Aorta (tissue), 5 donors: ENCODE results near the gene MACF1. TPM values are rescaled to one million over a fixed set of nuclear protein-coding genes. Genes with fewer than 3 reads are reported as not detected.
"Not testable (repeated sequence)": the region's sequence is repeated elsewhere in the genome, so short reads cannot be mapped to it uniquely, and the experiment has no call there.

Source experiments
- ATAC-seq: fragments of 200-7000 bp; cut with Tn5 transposase; one replicate; pipeline ENCODE4 v1.9.1; 2022; ENCODE audit warnings: moderate library complexity; ENCODE audit not compliant: low FRiP score
- DNase-seq, 2 donors: peaks; one replicate each; pipeline ENCODE4 v3.0.0-alpha.2; 2020
- H3K27ac ChIP-seq, 2 donors: one replicate each; pipeline ENCODE4 v1.5.1; 2013; ENCODE audit warnings: low read length in 2 of 2, mild to moderate bottlenecking in 2 of 2, moderate library complexity in 2 of 2, control low read depth in 1 of 2, inconsistent platforms in 1 of 2, low read depth in 1 of 2
- H3K27me3 ChIP-seq, 2 donors: one replicate each; pipeline ENCODE4 v1.6.1; 2013; ENCODE audit warnings: control low read depth in 1 of 2, low read length in 1 of 2, mild to moderate bottlenecking in 1 of 2, moderate library complexity in 1 of 2; ENCODE audit not compliant: insufficient read depth in 2 of 2, control insufficient read depth in 1 of 2
- H3K36me3 ChIP-seq, 2 donors: one replicate each; pipeline ENCODE4 v1.6.1; 2013; ENCODE audit warnings: control low read depth in 1 of 2, low read length in 1 of 2, mild to moderate bottlenecking in 1 of 2; ENCODE audit not compliant: insufficient read depth in 2 of 2, control insufficient read depth in 1 of 2
- H3K4me1 ChIP-seq, 2 donors: one replicate each; pipeline ENCODE4 v1.6.1; 2013; ENCODE audit warnings: low read length in 2 of 2, control low read depth in 1 of 2, mild to moderate bottlenecking in 1 of 2, moderate library complexity in 1 of 2; ENCODE audit not compliant: insufficient read depth in 2 of 2, control insufficient read depth in 1 of 2
- H3K4me3 ChIP-seq, 2 donors: one replicate each; pipeline ENCODE4 v1.5.1; 2013; ENCODE audit warnings: low read length in 2 of 2, control low read depth in 1 of 2, mild to moderate bottlenecking in 1 of 2
- H3K9me3 ChIP-seq: one replicate; pipeline ENCODE4 v1.6.1; 2013; ENCODE audit warnings: mild to moderate bottlenecking, low read length; ENCODE audit not compliant: control insufficient read depth
- WGBS, 2 donors: extraction: QIAGEN DNeasy Blood & Tissue Kit; methylation state at CpG; one replicate each; pipeline ENCODE4 v1.1.7; 2013; 5-methylcytosine and 5-hydroxymethylcytosine counted together
- intact Hi-C, 2 donors: fragments of 100-400 bp; cut with DNase I; formaldehyde crosslinking; loops; one replicate each; pipeline versions ENCODE4 v1.14.2 to v1.15.0; 2022
- polyA plus RNA-seq, 2 donors: library from polyadenylated mRNA; stranded (reverse); fragments of 200-250 nt; gene quantifications; one replicate each; pipeline ENCODE4 v1.2.3, GENCODE V29; 2013
- total RNA-seq, 2 donors: library from RNA; stranded (reverse); fragmentation: NEBNext Ultra II Directional; extraction: Animal tissue kit (Norgen Biotek cat#: 25700); gene quantifications; one replicate each; pipeline ENCODE4 v1.2.1, GENCODE V29; 2021
- donor health status: healthy with polysubstance abuse.
- donor health status: Bipolar disorder and iron deficiency.
- donor health status: DM: no; HTN: no; CAD: no.
- donor health status: DM: no; HTN: no; CAD: no.
- donor health status: DM: yes; HTN: yes; CAD: no.

The MACF1 gene
- total and polyA plus RNA-seq, 4 donors, result 38.9 to 785 (median 386) TPM

DNA sequence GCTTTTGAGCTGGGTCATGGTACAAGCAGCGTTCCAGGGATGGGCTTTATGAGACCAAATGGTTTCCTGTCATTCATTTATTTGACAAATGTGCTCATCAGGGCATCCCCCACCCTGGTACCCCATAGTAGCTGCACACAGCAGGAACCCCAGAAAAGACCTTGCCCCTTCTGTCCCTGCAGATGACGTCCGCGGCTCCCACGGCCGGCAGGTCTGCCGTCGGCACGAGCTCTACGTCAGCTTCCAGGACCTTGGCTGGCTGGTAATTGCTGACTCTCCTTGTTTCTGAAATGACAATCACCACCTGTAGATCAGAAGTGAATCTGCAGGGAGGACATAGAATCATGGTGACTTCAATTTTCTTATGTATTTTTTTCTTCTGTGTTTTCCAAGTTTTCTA is 317.7 kb downstream of the MACF1 start:
- H3K4me3 ChIP-seq, H3K9me3 ChIP-seq, H3K27me3 ChIP-seq, H3K27ac ChIP-seq, H3K4me1 ChIP-seq, H3K36me3 ChIP-seq, intact Hi-C loops, ATAC-seq: not testable (repeated sequence)
- WGBS, 2 donors, result 58 to 81% methylated on average over 10 of the region's 10 CpGs
- peak; percentile 16 to 25 for DNase-seq

DNA sequence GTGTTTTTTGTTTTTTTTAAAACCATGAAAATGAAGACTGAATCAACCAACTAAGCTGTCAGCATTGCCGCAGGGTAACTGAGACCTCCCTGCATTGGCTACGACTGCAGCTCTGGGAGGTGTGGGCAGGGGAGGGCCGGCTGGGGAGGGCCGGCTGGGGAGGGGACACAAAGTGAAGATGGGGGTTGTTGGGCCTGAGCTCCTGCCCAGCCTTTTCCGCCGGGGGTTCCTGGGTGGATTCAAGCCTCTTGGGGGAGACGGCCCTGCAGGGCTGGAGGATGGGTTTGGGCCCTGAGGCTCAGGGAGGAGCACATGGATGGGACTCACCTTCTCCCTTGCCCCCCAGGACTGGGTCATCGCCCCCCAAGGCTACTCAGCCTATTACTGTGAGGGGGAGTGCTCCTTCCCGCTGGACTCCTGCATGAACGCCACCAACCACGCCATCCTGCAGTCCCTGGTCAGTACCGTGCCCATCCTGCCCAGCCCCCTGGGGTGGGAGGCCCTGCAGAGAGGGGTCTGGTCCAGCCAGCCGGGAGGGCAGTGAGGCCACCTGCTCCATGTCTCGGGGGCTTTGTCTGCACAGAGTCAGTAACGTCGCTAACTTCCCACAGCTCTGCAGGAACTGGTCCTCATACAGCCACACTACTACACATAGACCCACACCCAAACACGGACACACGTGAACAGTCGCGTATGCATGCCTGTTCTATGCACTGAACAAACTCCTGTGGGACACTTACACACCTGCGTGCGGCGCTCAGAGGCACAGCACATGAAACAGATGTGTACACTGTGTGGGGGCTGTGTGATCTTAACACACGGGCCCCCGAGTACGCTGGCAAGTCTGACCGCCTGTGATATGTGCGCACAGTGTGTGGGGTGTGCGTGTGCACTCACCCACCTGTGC is 318.4 kb downstream of the MACF1 start:
- H3K9me3 ChIP-seq, result no peaks in the 10 kb centered on the region
- ATAC-seq (no peak), DNase-seq (peak; percentile 40 to 59)
- 84% methylated on average over 26 to 29 of the region's 29 CpGs for WGBS, 2 donors
- H3K27me3 ChIP-seq, result no peaks in the 10 kb centered on the region
- H3K4me3 ChIP-seq, result no peak overlapping the region
- H3K4me1 ChIP-seq, result no peaks in the 10 kb centered on the region
- no peak overlapping the region for H3K27ac ChIP-seq
- no peaks in the 10 kb centered on the region for H3K36me3 ChIP-seq
- intact Hi-C loops, result no loop called here

DNA sequence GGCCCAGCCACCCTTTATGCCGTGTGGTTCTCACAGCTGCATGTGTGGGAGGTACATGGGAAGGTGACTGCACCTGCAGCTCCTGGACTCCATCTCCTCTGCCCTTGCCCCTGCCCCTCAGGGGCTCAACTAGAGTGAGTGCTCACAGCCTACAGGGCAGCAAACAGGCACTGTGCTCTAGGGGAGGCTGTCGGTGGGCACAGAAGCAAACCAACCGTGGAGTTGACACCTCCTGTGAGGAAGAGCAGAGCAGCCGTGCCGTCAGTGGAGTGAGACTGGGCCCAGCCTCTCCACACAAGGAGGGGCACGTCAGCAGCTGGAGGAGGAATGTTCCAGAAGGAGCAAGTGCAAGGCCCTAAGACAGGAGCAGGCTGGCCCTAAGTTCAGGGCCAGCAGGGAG is 319.7 kb downstream of the MACF1 start:
- peak in 1 of 2 donors; percentile 59 for DNase-seq
- H3K36me3 ChIP-seq, result peaks cover 0 to 2% of the 10 kb centered on the region in 2 donors

DNA sequence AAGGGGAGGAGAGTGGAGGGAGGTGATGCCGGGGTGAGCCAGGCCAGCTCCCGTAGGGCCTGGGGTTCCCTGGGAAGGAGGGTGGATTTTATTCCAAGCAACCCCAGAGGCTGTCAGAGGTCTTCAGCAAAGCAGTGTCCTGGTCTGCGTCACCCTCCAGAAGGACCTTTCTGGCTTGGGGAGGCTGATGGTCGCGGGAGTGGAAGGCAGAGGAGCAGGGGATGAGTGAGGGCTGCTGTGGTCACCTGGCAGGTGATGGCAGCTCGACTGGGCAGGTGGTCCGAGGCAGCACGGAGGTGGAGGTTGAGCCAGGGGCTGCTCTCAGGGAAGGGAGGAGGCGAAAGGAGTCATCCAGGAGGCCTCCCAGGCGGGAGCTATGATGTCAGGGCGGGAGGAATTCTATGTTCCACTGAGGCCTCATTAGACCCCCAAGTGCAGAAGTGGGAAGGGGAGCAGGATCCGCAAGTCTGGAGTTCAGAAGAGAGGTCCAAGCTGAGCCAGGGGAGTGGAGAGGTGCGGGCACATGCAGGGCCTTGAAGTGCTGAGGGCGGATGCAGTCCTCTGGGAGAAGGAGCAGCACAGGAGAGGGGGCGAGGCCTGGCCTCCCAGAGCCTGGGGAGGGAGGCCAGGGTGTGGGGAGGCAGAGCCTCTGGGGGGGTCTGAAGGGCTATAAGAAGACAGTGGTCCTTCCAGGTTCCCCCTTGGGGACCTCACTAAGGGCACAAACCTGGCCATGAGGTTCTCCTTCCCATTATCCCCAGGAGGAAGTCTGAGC is 320.3 kb downstream of the MACF1 start:
- H3K36me3 ChIP-seq, result peaks cover 0 to 2% of the 10 kb centered on the region in 2 donors
- intact Hi-C loops, result no loop called here
- H3K27me3 ChIP-seq, result no peaks in the 10 kb centered on the region
- ATAC-seq (no peak), DNase-seq (peak; percentile 43 to 56)
- no peak overlapping the region for H3K4me3 ChIP-seq
- 89% methylated on average over 14 to 15 of the region's 15 CpGs for WGBS, 2 donors
- H3K4me1 ChIP-seq, result no peaks in the 10 kb centered on the region
- no peaks in the 10 kb centered on the region for H3K9me3 ChIP-seq
- no peak overlapping the region for H3K27ac ChIP-seq

More for the DNA sequence above, 319.7 kb downstream of the MACF1 start:
- intact Hi-C loops, result no loop called here
- Histone ChIP-seq H3K27ac (no peak overlapping the region), H3K4me1 (no peaks in the 10 kb centered on the region), H3K9me3 (no peaks in the 10 kb centered on the region), H3K4me3 (no peak overlapping the region), H3K27me3 (no peaks in the 10 kb centered on the region)
- 62 to 67% methylated on average over 6 of the region's 6 CpGs for WGBS, 2 donors
- no peak for ATAC-seq

DNA sequence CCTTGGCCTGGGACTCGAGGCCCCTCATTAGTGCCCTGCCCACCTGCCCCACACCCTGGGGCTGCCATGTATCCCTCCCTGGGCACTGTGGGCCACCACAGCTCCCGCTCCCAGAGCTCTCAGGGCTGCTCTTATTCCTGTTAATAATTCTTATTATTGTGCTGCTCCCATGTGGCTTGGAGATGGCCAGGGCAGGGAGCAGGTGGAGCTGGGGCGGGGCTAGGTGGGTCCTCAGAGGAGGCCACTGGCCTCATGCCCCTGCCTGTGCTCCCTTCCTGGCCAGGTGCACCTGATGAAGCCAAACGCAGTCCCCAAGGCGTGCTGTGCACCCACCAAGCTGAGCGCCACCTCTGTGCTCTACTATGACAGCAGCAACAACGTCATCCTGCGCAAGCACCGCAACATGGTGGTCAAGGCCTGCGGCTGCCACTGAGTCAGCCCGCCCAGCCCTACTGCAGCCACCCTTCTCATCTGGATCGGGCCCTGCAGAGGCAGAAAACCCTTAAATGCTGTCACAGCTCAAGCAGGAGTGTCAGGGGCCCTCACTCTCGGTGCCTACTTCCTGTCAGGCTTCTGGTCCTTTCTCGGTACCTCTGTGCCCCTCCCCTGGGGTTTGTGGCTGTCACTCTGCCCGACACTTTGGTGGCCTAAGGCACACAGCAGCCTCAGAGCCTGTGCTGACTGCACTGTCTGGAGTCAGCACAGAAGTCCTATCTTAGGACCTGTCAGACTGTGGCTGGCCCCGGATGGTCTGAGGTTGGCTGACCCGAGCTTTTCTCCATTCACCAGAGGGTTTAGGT is 321.1 kb downstream of the MACF1 start:
- H3K4me1 ChIP-seq, result no peaks in the 10 kb centered on the region
- no peak for ATAC-seq
- H3K36me3 ChIP-seq, result peaks cover 0 to 2% of the 10 kb centered on the region in 2 donors
- intact Hi-C loops, result no loop called here
- peak in 1 of 2 donors; percentile 56 for DNase-seq
- no peak overlapping the region for H3K27ac ChIP-seq
- H3K9me3 ChIP-seq, result no peaks in the 10 kb centered on the region
- no peak overlapping the region for H3K4me3 ChIP-seq
- 85 to 89% methylated on average over 17 of the region's 17 CpGs for whole genome bisulfite sequencing, 2 donors
- H3K27me3 ChIP-seq, result no peaks in the 10 kb centered on the region

DNA sequence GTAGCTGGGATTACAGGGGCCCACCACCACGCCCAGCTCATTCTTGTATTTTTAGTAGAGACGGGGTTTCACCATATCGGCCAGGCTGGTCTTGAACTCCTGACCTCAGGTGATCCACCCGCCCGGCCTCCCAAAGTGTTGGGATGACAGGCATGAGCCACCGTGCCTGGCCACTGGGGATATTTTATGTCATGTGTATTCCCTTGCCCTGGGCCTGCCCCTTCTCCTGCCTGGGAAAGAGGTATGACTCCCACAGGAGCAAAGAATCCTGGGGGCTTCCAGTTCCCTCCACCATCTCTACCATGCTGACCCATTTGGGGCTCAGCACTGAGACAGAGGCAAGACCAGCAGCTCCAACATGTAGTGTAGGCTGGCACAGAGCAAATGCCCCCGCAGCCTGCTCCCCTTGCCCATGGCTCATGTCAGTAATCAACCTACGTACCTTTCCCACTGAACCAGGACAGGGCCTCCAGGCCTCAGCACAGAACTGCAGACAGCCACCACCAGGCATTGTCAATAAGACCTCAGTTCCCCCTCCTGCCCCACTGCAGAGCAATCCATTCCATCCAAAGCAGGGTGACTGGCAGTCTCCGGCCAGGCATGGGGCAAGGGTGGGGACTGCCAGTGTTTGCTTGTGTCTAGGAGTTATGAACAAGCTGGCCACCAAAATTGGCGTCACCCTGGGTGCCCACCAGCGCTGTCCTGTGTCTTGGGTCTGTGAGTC is 322.1 kb downstream of the MACF1 start:
- ATAC-seq (no peak), DNase-seq (peak in 1 of 2 donors; percentile 48)
- Histone ChIP-seq H3K36me3 (peaks cover 0 to 3% of the 10 kb centered on the region in 2 donors), H3K9me3 (no peaks in the 10 kb centered on the region), H3K4me3 (no peak overlapping the region), H3K4me1 (no peaks in the 10 kb centered on the region), H3K27ac (no peak overlapping the region), H3K27me3 (no peaks in the 10 kb centered on the region)
- intact Hi-C loops, result no loop called here
- WGBS, 2 donors, result 94% methylated on average over 11 of the region's 11 CpGs

DNA sequence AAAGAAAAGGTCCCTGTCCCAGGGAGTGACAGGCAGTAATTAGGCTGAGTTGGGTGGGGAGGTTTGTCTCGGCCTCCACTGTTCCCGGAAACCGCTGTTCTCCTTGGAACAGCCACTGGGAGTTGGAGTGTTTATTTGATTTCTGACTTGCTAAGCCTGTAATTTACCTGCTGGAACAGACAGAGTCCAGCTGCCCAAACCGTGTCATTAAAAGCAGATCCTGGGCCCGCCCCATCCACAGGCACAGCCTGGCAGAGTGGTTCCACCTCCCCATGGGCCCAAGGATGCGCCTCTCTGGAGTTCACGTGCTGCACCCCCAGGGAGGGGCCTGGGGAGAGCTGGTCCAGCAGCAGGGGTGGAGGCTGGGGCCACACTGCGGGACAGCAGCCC is 322.7 kb downstream of the MACF1 start:
- H3K27me3 ChIP-seq, H3K4me3 ChIP-seq, H3K9me3 ChIP-seq, H3K27ac ChIP-seq, H3K36me3 ChIP-seq, ATAC-seq, H3K4me1 ChIP-seq, intact Hi-C loops: not testable (repeated sequence)
- peak in 1 of 2 donors; percentile 25 for DNase-seq
- WGBS, 2 donors, result 88 to 94% methylated on average over 8 of the region's 8 CpGs

DNA sequence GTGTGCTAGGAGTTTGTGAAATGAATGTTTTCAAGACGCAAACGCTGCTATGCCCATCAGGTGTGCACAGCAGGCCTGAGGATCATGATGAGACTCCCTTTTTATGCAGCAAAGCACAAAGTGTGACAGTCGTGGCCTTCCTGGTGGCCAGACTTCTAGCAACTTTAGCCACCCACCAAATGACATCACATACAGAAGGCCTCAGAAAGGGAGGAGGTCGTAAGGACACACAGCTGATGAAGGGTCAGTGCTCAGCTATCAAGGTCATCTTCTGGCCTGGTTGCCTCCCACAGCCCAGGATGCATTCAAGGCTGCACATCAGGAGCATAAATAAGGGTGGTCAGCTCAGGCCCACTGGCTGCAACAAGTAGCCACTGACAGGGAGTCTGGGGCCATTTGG is 323.6 kb downstream of the MACF1 start:
- Histone ChIP-seq H3K4me1 (no peaks in the 10 kb centered on the region), H3K4me3 (no peak overlapping the region), H3K27me3 (no peaks in the 10 kb centered on the region), H3K27ac (no peak overlapping the region), H3K9me3 (no peaks in the 10 kb centered on the region), H3K36me3 (peaks cover 0 to 5% of the 10 kb centered on the region in 2 donors)
- intact Hi-C loops, result no loop called here
- ATAC-seq (no peak), DNase-seq (no peak)
- WGBS, 2 donors, result 84 to 85% methylated on average over 4 of the region's 4 CpGs
